ENCODE data around the gene GRID2IP. TPM values are rescaled to one million over a fixed set of nuclear protein-coding genes. Genes with fewer than 3 reads are reported as not detected.

Gene GRID2IP
- total and polyA plus RNA-seq, 2 of the 13 experiments (the other 11 are each of a cell fraction or from before 2014, with no cell fraction given): 0.03 TPM; not detected in 1

DNA sequence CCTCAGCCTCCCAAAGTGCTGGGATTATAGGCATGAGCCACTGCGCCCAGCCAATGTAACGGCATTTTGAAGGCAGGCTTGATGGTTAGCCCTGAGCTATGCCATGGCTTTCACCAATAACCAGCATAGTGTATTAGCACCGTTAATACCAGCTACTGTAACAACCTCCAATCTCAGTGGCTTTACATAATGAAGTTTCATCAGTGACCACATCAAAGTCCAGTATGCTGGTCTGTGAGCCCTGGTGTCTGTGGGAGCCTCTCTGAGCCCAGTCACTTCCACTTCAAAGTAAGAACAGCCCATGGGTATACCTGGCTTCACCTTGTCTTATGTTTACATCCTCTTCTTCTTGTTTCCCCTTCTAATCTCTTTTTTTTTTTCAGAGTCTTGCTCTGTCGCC, 14.4 kb upstream of the GRID2IP start (continued):
- TF ChIP-seq HMG20A (CRISPR knock-in tag; IDR thresholded peaks at IDR 0.05; ENCODE audit: borderline replicate concordance) (peak; percentile 79; the same call in 1 of the 2 replicates), KDM1A (CRISPR knock-in tag; IDR thresholded peaks at IDR 0.05) (0 out of 2 replicates have a peak, but pooled peaks have one; percentile 11), ZNF7 (CRISPR knock-in tag; IDR thresholded peaks at IDR 0.05) (no peak), ARID3A (IDR thresholded peaks at IDR 0.05; ENCODE audit: low read depth, low read length) (no peak), SKI (IDR thresholded peaks at IDR 0.05; ENCODE audit: partially characterized antibody) (peak; percentile 59), RBM22 (optimal IDR thresholded peaks at IDR 0.05; ENCODE audit: low read length) (no peak), GATAD2A (CRISPR knock-in tag; IDR thresholded peaks at IDR 0.05) (peak; percentile 35; the same call in 1 of the 2 replicates), ELF4 (CRISPR knock-in tag; IDR thresholded peaks at IDR 0.05; ENCODE audit: borderline replicate concordance) (no peak), FOXA3 (CRISPR knock-in tag; IDR thresholded peaks at IDR 0.05) (peak; percentile 25; the same call in 1 of the 2 replicates)
- TF ChIP-seq, protein P1, sequence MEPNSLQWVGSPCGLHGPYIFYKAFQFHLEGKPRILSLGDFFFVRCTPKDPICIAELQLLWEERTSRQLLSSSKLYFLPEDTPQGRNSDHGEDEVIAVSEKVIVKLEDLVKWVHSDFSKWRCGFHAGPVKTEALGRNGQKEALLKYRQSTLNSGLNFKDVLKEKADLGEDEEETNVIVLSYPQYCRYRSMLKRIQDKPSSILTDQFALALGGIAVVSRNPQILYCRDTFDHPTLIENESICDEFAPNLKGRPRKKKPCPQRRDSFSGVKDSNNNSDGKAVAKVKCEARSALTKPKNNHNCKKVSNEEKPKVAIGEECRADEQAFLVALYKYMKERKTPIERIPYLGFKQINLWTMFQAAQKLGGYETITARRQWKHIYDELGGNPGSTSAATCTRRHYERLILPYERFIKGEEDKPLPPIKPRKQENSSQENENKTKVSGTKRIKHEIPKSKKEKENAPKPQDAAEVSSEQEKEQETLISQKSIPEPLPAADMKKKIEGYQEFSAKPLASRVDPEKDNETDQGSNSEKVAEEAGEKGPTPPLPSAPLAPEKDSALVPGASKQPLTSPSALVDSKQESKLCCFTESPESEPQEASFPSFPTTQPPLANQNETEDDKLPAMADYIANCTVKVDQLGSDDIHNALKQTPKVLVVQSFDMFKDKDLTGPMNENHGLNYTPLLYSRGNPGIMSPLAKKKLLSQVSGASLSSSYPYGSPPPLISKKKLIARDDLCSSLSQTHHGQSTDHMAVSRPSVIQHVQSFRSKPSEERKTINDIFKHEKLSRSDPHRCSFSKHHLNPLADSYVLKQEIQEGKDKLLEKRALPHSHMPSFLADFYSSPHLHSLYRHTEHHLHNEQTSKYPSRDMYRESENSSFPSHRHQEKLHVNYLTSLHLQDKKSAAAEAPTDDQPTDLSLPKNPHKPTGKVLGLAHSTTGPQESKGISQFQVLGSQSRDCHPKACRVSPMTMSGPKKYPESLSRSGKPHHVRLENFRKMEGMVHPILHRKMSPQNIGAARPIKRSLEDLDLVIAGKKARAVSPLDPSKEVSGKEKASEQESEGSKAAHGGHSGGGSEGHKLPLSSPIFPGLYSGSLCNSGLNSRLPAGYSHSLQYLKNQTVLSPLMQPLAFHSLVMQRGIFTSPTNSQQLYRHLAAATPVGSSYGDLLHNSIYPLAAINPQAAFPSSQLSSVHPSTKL (CRISPR knock-in tag; IDR thresholded peaks at IDR 0.05): peak; percentile 28; the same call in 1 of the 2 replicates
